GM12892 (cell line): ENCODE data around the gene PGA4.
"Not testable (repeated sequence)": the region's sequence is repeated elsewhere in the genome, so short reads cannot be mapped to it uniquely, and the experiment has no call there.

Experiments
- POLR2A ChIP-seq: IDR thresholded peaks from 2 replicates; pipeline ENCODE4 v1.6.1; 2011; ENCODE audit warnings: low read depth, low read length, control low read depth
- POLR2AphosphoS5 ChIP-seq: IDR thresholded peaks from 2 replicates; pipeline ENCODE4 v1.6.1; 2011; ENCODE audit warnings: low read depth, low read length, control low read depth
- TAF1 ChIP-seq: IDR thresholded peaks from 2 replicates; pipeline ENCODE4 v1.6.1; 2011; ENCODE audit warnings: low read depth, mild to moderate bottlenecking, control low read depth, low read length, borderline replicate concordance

DNA sequence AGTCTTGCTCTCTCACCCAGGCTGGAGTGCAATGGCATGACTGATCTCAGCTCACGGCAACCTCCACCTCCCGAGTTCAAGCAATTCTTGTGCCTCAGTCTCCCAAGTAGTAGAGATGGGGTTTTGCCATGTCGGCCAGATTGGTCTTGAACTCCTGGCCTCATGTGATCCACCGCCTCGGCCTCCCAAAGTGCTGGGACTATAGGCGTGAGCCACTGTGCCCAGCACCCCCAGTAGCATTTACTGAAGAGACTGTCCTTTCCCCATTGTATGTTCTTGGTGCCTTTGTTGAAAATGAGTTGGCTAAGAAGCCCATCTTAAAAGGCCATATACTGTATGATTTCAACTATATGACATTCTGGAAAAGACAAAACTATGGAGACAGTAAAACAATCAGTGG is 41.9 kb upstream of the PGA4 start:
- not testable (repeated sequence) for TF ChIP-seq POLR2A, POLR2AphosphoS5, TAF1
